Gastrocnemius medialis (tissue), 4 donors: Measurements from ENCODE around the gene RRP12.

Source experiments
- POLR2A ChIP-seq, 2 donors: fragments of 450-650 bp; IDR thresholded peaks; one replicate each; pipeline ENCODE4 v1.6.1; 2017; ENCODE audit warnings: antibody characterized with exemption in 2 of 2, mild to moderate bottlenecking in 2 of 2, moderate library complexity in 2 of 2
- TF ChIP-seq, protein P1 (sequence below), 5 experiments: fragments of 450-650 bp in 3 of 5; fragments of 200-600 bp in 2 of 5; sonication (generic) in 2 of 5; IDR thresholded peaks in 4 of 5; conservative IDR thresholded peaks in 1 of 5; 1 replicate in 4 of 5; 2 replicates in 1 of 5; pipeline ENCODE4 v1.5.1; 2016 to 2019; ENCODE audit warnings: antibody characterized with exemption in 5 of 5, mild to moderate bottlenecking in 3 of 5, moderate library complexity in 3 of 5

GRCh38 chr10:97314671-97315070 is 86.5 kb downstream of the RRP12 start:
- TF ChIP-seq, protein P1, sequence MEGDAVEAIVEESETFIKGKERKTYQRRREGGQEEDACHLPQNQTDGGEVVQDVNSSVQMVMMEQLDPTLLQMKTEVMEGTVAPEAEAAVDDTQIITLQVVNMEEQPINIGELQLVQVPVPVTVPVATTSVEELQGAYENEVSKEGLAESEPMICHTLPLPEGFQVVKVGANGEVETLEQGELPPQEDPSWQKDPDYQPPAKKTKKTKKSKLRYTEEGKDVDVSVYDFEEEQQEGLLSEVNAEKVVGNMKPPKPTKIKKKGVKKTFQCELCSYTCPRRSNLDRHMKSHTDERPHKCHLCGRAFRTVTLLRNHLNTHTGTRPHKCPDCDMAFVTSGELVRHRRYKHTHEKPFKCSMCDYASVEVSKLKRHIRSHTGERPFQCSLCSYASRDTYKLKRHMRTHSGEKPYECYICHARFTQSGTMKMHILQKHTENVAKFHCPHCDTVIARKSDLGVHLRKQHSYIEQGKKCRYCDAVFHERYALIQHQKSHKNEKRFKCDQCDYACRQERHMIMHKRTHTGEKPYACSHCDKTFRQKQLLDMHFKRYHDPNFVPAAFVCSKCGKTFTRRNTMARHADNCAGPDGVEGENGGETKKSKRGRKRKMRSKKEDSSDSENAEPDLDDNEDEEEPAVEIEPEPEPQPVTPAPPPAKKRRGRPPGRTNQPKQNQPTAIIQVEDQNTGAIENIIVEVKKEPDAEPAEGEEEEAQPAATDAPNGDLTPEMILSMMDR (IDR thresholded peaks at IDR 0.05 in 4 of 5, conservative IDR thresholded peaks at IDR 0.05 in 1 of 5): no peak
- TF ChIP-seq POLR2A (IDR thresholded peaks at IDR 0.05): no peak
